H9 (cell line): ENCODE data around the gene TP53BP1. TPM values are rescaled to one million over a fixed set of nuclear protein-coding genes. Genes with fewer than 3 reads are reported as not detected.

Experiments used
- DNase-seq: peaks from one replicate; pipeline ENCODE4 v3.0.0-alpha.2; 2017
- H2AFZ ChIP-seq: one replicate; pipeline ENCODE4 v1.6.1; 2013; ENCODE audit warnings: mild to moderate bottlenecking, low read length, control low read depth, moderate library complexity
- H2AK5ac ChIP-seq: 2 replicates; pipeline ENCODE4 v1.6.1; 2013; ENCODE audit warnings: low read length, control low read depth, mixed read lengths; ENCODE audit not compliant: insufficient read length
- H2BK120ac ChIP-seq: one replicate; pipeline ENCODE4 v1.6.1; 2013; ENCODE audit warnings: low read depth, mild to moderate bottlenecking, low read length, control low read depth, inconsistent platforms; ENCODE audit not compliant: poor library complexity, severe bottlenecking
- H2BK12ac ChIP-seq: 2 replicates; pipeline ENCODE4 v1.6.1; 2013; ENCODE audit warnings: low read length, control low read depth, mixed read lengths, low read depth; ENCODE audit not compliant: insufficient read length
- H2BK15ac ChIP-seq: 2 replicates; pipeline ENCODE4 v1.6.1; 2013; ENCODE audit warnings: low read depth, low read length, control low read depth
- H2BK20ac ChIP-seq: one replicate; pipeline ENCODE4 v1.6.1; 2013; ENCODE audit warnings: low read depth, mild to moderate bottlenecking, low read length, control low read depth, inconsistent platforms; ENCODE audit not compliant: poor library complexity, severe bottlenecking
- H2BK5ac ChIP-seq: 2 replicates; pipeline ENCODE4 v1.6.1; 2013; ENCODE audit warnings: low read length, control low read depth, mixed read lengths; ENCODE audit not compliant: insufficient read length
- H3K14ac ChIP-seq: 2 replicates; pipeline ENCODE4 v1.6.1; 2013; ENCODE audit warnings: low read length, control low read depth; ENCODE audit not compliant: insufficient read depth
- H3K18ac ChIP-seq: 2 replicates; pipeline ENCODE4 v1.6.1; 2013; ENCODE audit warnings: low read depth, mild to moderate bottlenecking, mixed read lengths, low read length, control low read depth; ENCODE audit not compliant: insufficient read length
- H3K23ac ChIP-seq: 2 replicates; pipeline ENCODE4 v1.6.1; 2013; ENCODE audit warnings: low read length, control low read depth, mixed read lengths, low read depth; ENCODE audit not compliant: insufficient read length
- H3K23me2 ChIP-seq: 2 replicates; pipeline ENCODE4 v1.6.1; 2013; ENCODE audit warnings: low read depth, mild to moderate bottlenecking, mixed read lengths, low read length, control low read depth; ENCODE audit not compliant: insufficient read length, poor library complexity, severe bottlenecking
- H3K27ac ChIP-seq: 2 replicates; pipeline ENCODE4 v1.5.1; 2013; ENCODE audit warnings: low read length, control low read depth, mixed read lengths, low read depth; ENCODE audit not compliant: insufficient read length
- H3K27me3 ChIP-seq: 2 replicates; pipeline ENCODE4 v1.6.1; 2013; ENCODE audit warnings: low read length, control low read depth, inconsistent platforms; ENCODE audit not compliant: insufficient read depth
- H3K4ac ChIP-seq: 2 replicates; pipeline ENCODE4 v1.6.1; 2013; ENCODE audit warnings: low read depth, mild to moderate bottlenecking, control low read depth, inconsistent platforms, low read length, moderate library complexity
- H3K4me1 ChIP-seq: 2 replicates; pipeline ENCODE4 v1.6.1; 2013; ENCODE audit warnings: low read length, control low read depth, inconsistent platforms; ENCODE audit not compliant: insufficient read depth
- H3K4me2 ChIP-seq: 2 replicates; pipeline ENCODE4 v1.6.1; 2013; ENCODE audit warnings: low read length, control low read depth, mixed read lengths; ENCODE audit not compliant: insufficient read length, insufficient read depth
- H3K56ac ChIP-seq: 2 replicates; pipeline ENCODE4 v1.6.1; 2013; ENCODE audit warnings: low read depth, mild to moderate bottlenecking, mixed read lengths, low read length, control low read depth; ENCODE audit not compliant: insufficient read length
- H3K79me1 ChIP-seq: 2 replicates; pipeline ENCODE4 v1.6.1; 2013; ENCODE audit warnings: low read depth, mild to moderate bottlenecking, moderate library complexity, low read length, control low read depth, inconsistent platforms; ENCODE audit not compliant: insufficient read depth, poor library complexity, severe bottlenecking
- H3K79me2 ChIP-seq: 2 replicates; pipeline ENCODE4 v1.6.1; 2013; ENCODE audit warnings: low read length, control low read depth, inconsistent platforms; ENCODE audit not compliant: insufficient read depth
- H3K9ac ChIP-seq: 2 replicates; pipeline ENCODE4 v1.6.1; 2013; ENCODE audit warnings: low read length, control low read depth, mixed read lengths; ENCODE audit not compliant: insufficient read length; ENCODE audit errors: extremely low read depth
- H3K9me3 ChIP-seq: one replicate; pipeline ENCODE4 v1.6.1; 2013; ENCODE audit warnings: low read depth, low read length, inconsistent platforms; ENCODE audit not compliant: control insufficient read depth
- H3T11ph ChIP-seq: one replicate; pipeline ENCODE4 v1.6.1; 2013; ENCODE audit warnings: mild to moderate bottlenecking, low read length, control low read depth, inconsistent platforms
- H4K20me1 ChIP-seq: one replicate; pipeline ENCODE4 v1.6.1; 2013; ENCODE audit not compliant: control insufficient read depth, insufficient read length, insufficient read depth
- H4K5ac ChIP-seq: 2 replicates; pipeline ENCODE4 v1.6.1; 2013; ENCODE audit warnings: low read depth, mild to moderate bottlenecking, mixed read lengths, low read length, control low read depth; ENCODE audit not compliant: insufficient read length
- H4K8ac ChIP-seq: replicated peaks from 2 replicates; pipeline ENCODE4 v1.6.1; 2013; ENCODE audit warnings: low read length, control low read depth, mixed read lengths, low read depth; ENCODE audit not compliant: insufficient read length
- H4K91ac ChIP-seq: 2 replicates; pipeline ENCODE4 v1.6.1; 2013; ENCODE audit warnings: low read depth, mild to moderate bottlenecking, moderate library complexity, mixed read lengths, low read length, control low read depth; ENCODE audit not compliant: insufficient read length
- H3K27ac Mint-ChIP-seq, 3 experiments: 2 replicates in 2 of 3; 3 replicates in 1 of 3; pipeline ENCODE4 v1.8.0; 2020 to 2021; ENCODE audit warnings: mixed read lengths in 3 of 3, mild to moderate bottlenecking in 1 of 3, moderate library complexity in 1 of 3
- H3K27me3 Mint-ChIP-seq: 2 replicates; pipeline ENCODE4 v1.8.0; 2021; ENCODE audit warnings: low read depth, mild to moderate bottlenecking, moderate library complexity, mixed read lengths
- H3K36me3 Mint-ChIP-seq, 3 experiments: 2 replicates in 2 of 3; 3 replicates in 1 of 3; pipeline ENCODE4 v1.8.0; 2020 to 2021; ENCODE audit warnings: low read depth in 3 of 3, mixed read lengths in 3 of 3; ENCODE audit not compliant: insufficient read depth in 1 of 3
- H3K4me1 Mint-ChIP-seq, 2 experiments: 2 replicates each; pipeline ENCODE4 v1.8.0; 2020; ENCODE audit warnings: mixed read lengths in 2 of 2
- H3K4me3 Mint-ChIP-seq, 2 experiments: 2 replicates in 1 of 2; 3 replicates in 1 of 2; pipeline ENCODE4 v1.8.0; 2020 to 2021; ENCODE audit warnings: mild to moderate bottlenecking in 2 of 2, mixed read lengths in 2 of 2, moderate library complexity in 1 of 2
- H3K9me3 Mint-ChIP-seq, 2 experiments: 2 replicates in 1 of 2; 3 replicates in 1 of 2; pipeline ENCODE4 v1.8.0; 2020; ENCODE audit warnings: mild to moderate bottlenecking in 2 of 2, mixed read lengths in 2 of 2, moderate library complexity in 1 of 2
- CTCF ChIP-seq: fragments of 200-600 bp; sonication (generic); conservative IDR thresholded peaks from 3 replicates; pipeline ENCODE4 v1.8.0; 2021; ENCODE audit warnings: antibody characterized with exemption, mild to moderate bottlenecking
- WGBS: extraction: QIAGEN DNeasy Blood & Tissue Kit; methylation state at CpG from one replicate; pipeline ENCODE4 v1.1.7; 2013; ENCODE audit warnings: missing lambda C conversion rate, low lambda C conversion rate, mixed read lengths; ENCODE audit not compliant: insufficient read length; ENCODE audit errors: extremely low coverage; 5-methylcytosine and 5-hydroxymethylcytosine counted together
- total RNA-seq: library from RNA; stranded (reverse); gene quantifications from 2 replicates; pipeline ENCODE4 v1.2.1, GENCODE V29; 2021

Gene TP53BP1
- total RNA-seq, 1 experiment from 2014 or later: 81.5 TPM

- Histone ChIP-seq H4K8ac (no peak overlapping the region), H2BK120ac (no peak overlapping the region), H3K14ac (no peak overlapping the region), H3K27ac (no peak overlapping the region), H2AK5ac (no peak overlapping the region), H3K4me1 (no peaks in the 10 kb centered on the region), H3K9ac (no peak overlapping the region), H3K79me2 (no peaks in the 10 kb centered on the region), H3K9me3 (no peaks in the 10 kb centered on the region), H2AFZ (no peak overlapping the region), H3K23ac (no peak overlapping the region), H3K18ac (no peak overlapping the region), H4K91ac (no peak overlapping the region), H4K5ac (no peak overlapping the region), H3K27me3 (no peaks in the 10 kb centered on the region), H3K79me1 (no peaks in the 10 kb centered on the region), H2BK12ac (no peak overlapping the region), H3K4me2 (no peak overlapping the region), H3K56ac (no peak overlapping the region), H4K20me1 (no peaks in the 10 kb centered on the region), H3K4ac (no peak overlapping the region), H2BK20ac (no peak overlapping the region), H2BK5ac (no peak overlapping the region), H3K23me2 (no peaks in the 10 kb centered on the region), H3T11ph (no peak overlapping the region), H2BK15ac (no peak overlapping the region)
- no peak for DNase-seq
- Mint-ChIP-seq H3K9me3 (no peaks in the 10 kb centered on the region), H3K36me3 (peaks cover 40 to 89% (median 82%) of the 10 kb centered on the region in 3 experiments), H3K27ac (no peak overlapping the region; a peak in 1 of 7 replicates), H3K27me3 (no peaks in the 10 kb centered on the region), H3K4me1 (no peaks in the 10 kb centered on the region), H3K4me3 (no peak overlapping the region)
- no peak for TF ChIP-seq CTCF
- WGBS: no CpG with 5 or more reads among the region's 5 CpGs
Measured at GRCh38 chr15:43404130-43404529, 88.8 kb downstream of the TP53BP1 start.
